Vagina (tissue), 2 donors: ENCODE measurements around the gene PTPN14. TPM values are rescaled to one million over a fixed set of nuclear protein-coding genes. Genes with fewer than 3 reads are reported as not detected.

Source experiments
- DNase-seq, 2 donors: peaks; one replicate each; pipeline ENCODE4 v3.0.0-alpha.2; 2017; ENCODE audit errors: extremely low spot score in 2 of 2
- H3K27ac ChIP-seq: fragments of 200-600 bp; sonication (generic); one replicate; pipeline ENCODE4 v1.5.1; 2019
- H3K27me3 ChIP-seq: fragments of 200-600 bp; sonication (generic); one replicate; pipeline ENCODE4 v1.5.1; 2019
- H3K36me3 ChIP-seq, 2 donors: fragments of 200-600 bp; sonication (generic); one replicate each; pipeline ENCODE4 v1.5.1; 2017 to 2019
- H3K4me1 ChIP-seq: fragments of 200-600 bp; sonication (generic); one replicate; pipeline ENCODE4 v1.5.1; 2019
- H3K4me3 ChIP-seq, 2 donors: fragments of 200-600 bp; sonication (generic); 1 replicate in 1 of 2; 2 replicates in 1 of 2; pipeline ENCODE4 v1.5.1; 2016 to 2019
- H3K9me3 ChIP-seq: fragments of 200-600 bp; sonication (generic); one replicate; pipeline ENCODE4 v1.5.1; 2019
- CTCF ChIP-seq, 3 experiments: fragments of 450-650 bp in 2 of 3; fragments of 200-600 bp in 1 of 3; sonication (generic) in 1 of 3; IDR thresholded peaks; one replicate each; pipeline ENCODE4 v1.5.1; 2017 to 2019; ENCODE audit warnings: antibody characterized with exemption in 3 of 3, mild to moderate bottlenecking in 2 of 3, moderate library complexity in 2 of 3
- POLR2A ChIP-seq, 2 donors: fragments of 450-650 bp; IDR thresholded peaks; one replicate each; pipeline ENCODE4 v1.6.1; 2017; ENCODE audit warnings: antibody characterized with exemption in 2 of 2, mild to moderate bottlenecking in 2 of 2, moderate library complexity in 2 of 2
- POLR2AphosphoS5 ChIP-seq, 2 donors: sonication (generic); formaldehyde crosslinking; IDR thresholded peaks; one replicate each; pipeline ENCODE4 v1.9.0; 2017; ENCODE audit warnings: antibody characterized with exemption in 2 of 2, mild to moderate bottlenecking in 2 of 2, low read depth in 1 of 2; ENCODE audit not compliant: insufficient read depth in 1 of 2
- intact Hi-C: fragments of 100-400 bp; cut with DNase I; formaldehyde crosslinking; loops from one replicate; pipeline ENCODE4 v1.15.1; 2023
- total RNA-seq: library from RNA; depleted of rRNA; stranded (reverse); fragments of >200 nt; gene quantifications from one replicate; pipeline ENCODE4 v1.2.3, GENCODE V29; 2016

Gene PTPN14
- total RNA-seq, 1 donor from 2014 or later = 24.3 TPM

- Histone ChIP-seq H3K27me3 (no peaks in the 10 kb centered on the region), H3K4me3 (no peak overlapping the region), H3K27ac (no peak overlapping the region), H3K36me3 (no peaks in the 10 kb centered on the region), H3K4me1 (no peaks in the 10 kb centered on the region), H3K9me3 (no peaks in the 10 kb centered on the region)
- intact Hi-C loops = no loop called here
- no peak for DNase-seq
- TF ChIP-seq POLR2AphosphoS5 (IDR thresholded peaks at IDR 0.05; ENCODE audit: insufficient read depth in 1 of 2, low read depth in 1 of 2) (no peak), CTCF (IDR thresholded peaks at IDR 0.05) (no peak), POLR2A (IDR thresholded peaks at IDR 0.05) (no peak)
These were observed 202.4 kb downstream of the PTPN14 start for GRCh38 chr1:214349008-214349407.

GRCh38 chr1:214344897-214345296 lies 206.5 kb downstream of the PTPN14 start:
- H3K36me3 ChIP-seq = no peaks in the 10 kb centered on the region
- H3K4me1 ChIP-seq = no peaks in the 10 kb centered on the region
- TF ChIP-seq POLR2AphosphoS5 (IDR thresholded peaks at IDR 0.05; ENCODE audit: insufficient read depth in 1 of 2, low read depth in 1 of 2) (no peak), POLR2A (IDR thresholded peaks at IDR 0.05) (no peak), CTCF (IDR thresholded peaks at IDR 0.05) (no peak)
- no peak for DNase-seq
- no peaks in the 10 kb centered on the region for H3K27me3 ChIP-seq
- no peak overlapping the region for H3K4me3 ChIP-seq
- intact Hi-C loops = no loop called here
- no peaks in the 10 kb centered on the region for H3K9me3 ChIP-seq
- no peak overlapping the region for H3K27ac ChIP-seq

- H3K9me3 ChIP-seq = no peaks in the 10 kb centered on the region
- H3K27me3 ChIP-seq = no peaks in the 10 kb centered on the region
- no peak overlapping the region for H3K4me3 ChIP-seq
- no peak overlapping the region for H3K27ac ChIP-seq
- intact Hi-C loops = no loop called here
- no peaks in the 10 kb centered on the region for H3K4me1 ChIP-seq
- H3K36me3 ChIP-seq = no peaks in the 10 kb centered on the region
- TF ChIP-seq CTCF (IDR thresholded peaks at IDR 0.05) (no peak), POLR2AphosphoS5 (IDR thresholded peaks at IDR 0.05; ENCODE audit: insufficient read depth in 1 of 2, low read depth in 1 of 2) (no peak), POLR2A (IDR thresholded peaks at IDR 0.05) (no peak)
- no peak for DNase-seq
These were observed 208.9 kb downstream of the PTPN14 start for GRCh38 chr1:214342525-214342924.

GRCh38 chr1:214341932-214342331 lies 209.5 kb downstream of the PTPN14 start:
- TF ChIP-seq POLR2A (IDR thresholded peaks at IDR 0.05) = no peak
- TF ChIP-seq CTCF (IDR thresholded peaks at IDR 0.05) = no peak
- Histone ChIP-seq H3K27ac (no peak overlapping the region), H3K27me3 (no peaks in the 10 kb centered on the region), H3K4me3 (no peak overlapping the region), H3K36me3 (no peaks in the 10 kb centered on the region), H3K4me1 (no peaks in the 10 kb centered on the region), H3K9me3 (no peaks in the 10 kb centered on the region)
- intact Hi-C loops = no loop called here
- DNase-seq = no peak

- DNase-seq = no peak
- Histone ChIP-seq H3K4me1 (no peaks in the 10 kb centered on the region), H3K4me3 (no peak overlapping the region), H3K27ac (no peak overlapping the region), H3K27me3 (no peaks in the 10 kb centered on the region), H3K9me3 (no peaks in the 10 kb centered on the region), H3K36me3 (no peaks in the 10 kb centered on the region)
- TF ChIP-seq POLR2AphosphoS5 (IDR thresholded peaks at IDR 0.05; ENCODE audit: insufficient read depth in 1 of 2, low read depth in 1 of 2) (no peak), POLR2A (IDR thresholded peaks at IDR 0.05) (no peak), CTCF (IDR thresholded peaks at IDR 0.05) (no peak)
- intact Hi-C loops = no loop called here
These were observed 209.9 kb downstream of the PTPN14 start for GRCh38 chr1:214341459-214341858.
